GM21515 (cell line): Measurements from ENCODE around the gene ADGRG4.
"Not testable (repeated sequence)": the region's sequence is repeated elsewhere in the genome, so short reads cannot be mapped to it uniquely, and the experiment has no call there.

Source experiments
- ATAC-seq: cut with Tn5 transposase; IDR thresholded peaks from one replicate; pipeline ENCODE4 v1.9.1; 2021; ENCODE audit not compliant: unreplicated experiment

Gene ADGRG4

DNA sequence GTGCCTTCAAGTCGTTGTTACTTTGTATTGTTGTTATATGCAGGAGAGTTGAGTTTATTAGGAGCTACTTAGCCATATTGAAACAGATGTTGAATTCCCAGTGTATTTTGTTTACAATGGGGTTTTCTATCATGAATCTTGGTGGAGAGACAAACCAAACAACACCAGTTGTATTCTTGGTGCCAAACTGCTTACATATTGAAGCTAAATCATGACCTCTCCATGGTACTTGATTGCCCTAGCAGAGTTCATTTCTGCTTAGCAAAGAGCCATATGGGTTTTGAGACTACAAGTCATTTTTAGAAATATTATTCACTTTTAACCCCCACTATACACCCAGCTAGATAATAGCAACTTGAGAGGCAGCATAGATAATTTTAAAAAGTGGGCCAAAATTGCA lies 85.4 kb downstream of the ADGRG4 start:
- no peak for ATAC-seq

DNA sequence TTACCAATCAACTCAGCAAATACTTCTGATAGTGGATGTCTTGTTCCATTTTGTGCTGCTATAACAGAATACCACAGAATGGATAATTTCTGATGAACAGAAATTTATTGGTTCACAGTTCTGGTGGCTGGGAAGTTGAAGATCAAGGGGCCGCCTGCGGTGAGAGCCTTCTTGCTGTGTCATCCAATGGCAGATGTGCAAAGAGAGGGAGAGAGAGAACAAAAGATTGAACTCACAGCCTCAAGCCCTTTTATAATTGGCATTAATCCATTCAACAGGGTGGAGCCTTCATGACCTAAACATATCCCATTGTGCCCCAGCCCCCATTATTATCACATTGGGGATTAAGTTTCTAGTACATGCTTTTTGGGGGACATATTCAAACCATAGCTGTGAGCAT lies 86.1 kb downstream of the ADGRG4 start:
- ATAC-seq = no peak

DNA sequence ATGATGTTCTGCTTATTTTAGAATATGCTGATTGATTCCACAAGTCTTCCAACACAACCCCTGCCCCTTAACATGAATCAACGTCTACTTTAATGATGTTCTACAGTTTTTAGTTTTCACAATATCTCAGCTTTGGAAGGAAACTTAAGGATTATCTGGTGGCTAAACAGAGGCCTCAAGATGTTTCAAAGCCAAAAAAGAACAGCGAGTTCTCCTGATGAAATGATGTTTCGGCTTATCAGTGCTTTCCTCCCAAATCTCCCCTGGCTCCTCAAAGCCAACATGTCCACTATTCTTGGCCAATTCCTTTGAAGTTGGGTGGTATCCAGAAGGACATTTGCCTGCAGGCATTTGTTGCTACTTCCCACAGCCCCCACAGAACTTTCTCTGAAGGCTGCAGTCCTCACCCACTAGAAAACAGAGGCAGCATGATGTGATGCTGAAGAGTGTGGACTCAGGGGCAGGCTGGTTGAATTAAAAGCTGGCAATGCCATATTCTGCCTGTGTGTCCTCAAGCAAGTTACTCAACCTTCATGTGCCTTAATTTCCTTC lies 87.3 kb downstream of the ADGRG4 start:
- no peak for ATAC-seq

DNA sequence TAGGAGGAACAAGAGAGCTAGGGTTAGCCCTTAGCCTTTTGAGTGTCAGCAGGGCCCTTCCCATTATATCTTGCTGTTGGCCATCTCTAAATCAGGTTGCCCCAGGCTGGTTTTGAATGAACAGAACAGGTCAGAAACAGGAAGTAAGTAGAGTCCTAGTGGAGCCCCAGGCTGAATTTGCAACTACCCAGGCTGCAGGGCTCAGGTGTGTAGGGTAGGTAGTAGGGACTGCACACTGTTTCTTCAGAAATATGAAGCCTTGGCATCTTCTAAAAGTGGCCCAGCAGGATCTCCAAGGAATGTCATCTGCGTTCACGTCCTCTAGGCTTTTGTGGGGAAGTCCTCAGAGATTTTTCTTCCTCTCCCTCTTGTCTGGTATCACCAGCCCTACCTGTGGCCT lies 90.2 kb downstream of the ADGRG4 start:
- ATAC-seq = no peak

DNA sequence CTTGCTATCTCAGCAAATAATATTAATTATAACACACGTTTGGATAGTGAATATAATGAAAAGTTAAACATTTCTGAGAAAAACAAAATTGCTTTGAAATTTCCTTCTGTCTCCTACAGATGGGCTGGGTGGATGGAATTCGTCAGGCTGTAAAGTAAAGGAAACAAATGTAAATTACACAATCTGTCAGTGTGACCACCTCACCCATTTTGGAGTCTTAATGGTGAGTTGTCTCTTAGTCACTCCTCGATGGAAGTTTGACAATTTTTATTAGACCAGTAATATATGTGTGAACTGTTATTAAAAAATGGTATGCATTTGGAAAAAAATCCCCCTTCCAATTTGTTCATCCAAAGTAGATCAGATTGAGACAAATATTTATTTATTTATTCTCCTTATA lies 94.5 kb downstream of the ADGRG4 start:
- ATAC-seq = no peak

DNA sequence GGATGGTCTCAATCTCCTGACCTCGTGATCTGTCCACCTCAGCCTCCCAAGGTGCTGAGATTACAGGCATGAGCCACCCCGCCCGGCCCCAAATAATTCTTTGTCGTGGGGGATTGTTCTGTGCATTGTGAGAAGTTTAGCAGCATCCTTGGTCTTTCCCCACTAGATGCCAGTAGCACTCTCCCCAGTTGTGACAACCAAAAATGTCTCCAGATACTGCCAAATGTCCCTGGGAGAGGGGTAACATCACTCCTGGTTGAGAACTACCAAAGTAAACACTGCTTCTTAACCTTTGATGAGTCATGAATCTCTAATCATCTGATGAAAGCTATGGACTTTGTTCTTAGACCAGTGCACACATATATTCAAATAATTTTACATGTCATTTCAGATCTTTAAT lies 96.2 kb downstream of the ADGRG4 start:
- ATAC-seq = no peak

DNA sequence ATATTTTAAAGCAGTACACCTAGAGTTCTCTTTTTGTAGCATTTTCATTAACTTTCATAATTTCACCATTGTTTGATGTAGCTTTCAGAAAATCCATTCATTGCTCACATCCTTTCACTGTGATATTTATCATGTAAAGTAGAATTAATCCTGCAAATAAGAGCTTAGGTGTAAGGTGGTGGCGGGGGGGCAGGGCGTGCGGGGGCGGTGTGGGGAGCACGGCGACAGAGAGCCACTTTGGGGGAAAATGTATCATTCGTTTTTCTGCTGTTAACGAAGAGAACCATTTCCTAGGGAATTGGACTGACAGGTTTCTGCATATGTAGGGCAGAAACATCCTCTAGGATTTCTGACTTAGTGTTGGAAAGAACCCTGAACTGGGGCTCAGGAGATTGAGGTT lies 104.4 kb downstream of the ADGRG4 start:
- ATAC-seq = no peak

DNA sequence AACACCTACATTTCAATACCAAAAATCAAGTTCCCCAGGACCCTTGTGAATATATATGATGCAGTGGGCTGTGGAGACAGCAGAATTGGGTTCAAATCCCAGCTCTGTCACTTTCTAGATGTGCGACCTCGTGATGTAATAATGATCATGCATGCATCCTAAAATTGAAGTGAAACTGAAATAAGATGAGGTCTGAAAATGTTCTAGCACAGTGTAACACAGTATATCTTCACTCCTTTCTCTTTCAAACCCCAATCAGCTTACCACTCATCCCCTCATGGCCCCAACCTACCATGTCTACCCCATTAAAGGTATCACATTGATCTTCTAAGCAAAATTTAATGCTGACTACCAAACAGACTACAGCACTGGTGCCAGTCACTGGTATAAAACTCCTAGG lies 117.0 kb downstream of the ADGRG4 start:
- no peak for ATAC-seq

DNA sequence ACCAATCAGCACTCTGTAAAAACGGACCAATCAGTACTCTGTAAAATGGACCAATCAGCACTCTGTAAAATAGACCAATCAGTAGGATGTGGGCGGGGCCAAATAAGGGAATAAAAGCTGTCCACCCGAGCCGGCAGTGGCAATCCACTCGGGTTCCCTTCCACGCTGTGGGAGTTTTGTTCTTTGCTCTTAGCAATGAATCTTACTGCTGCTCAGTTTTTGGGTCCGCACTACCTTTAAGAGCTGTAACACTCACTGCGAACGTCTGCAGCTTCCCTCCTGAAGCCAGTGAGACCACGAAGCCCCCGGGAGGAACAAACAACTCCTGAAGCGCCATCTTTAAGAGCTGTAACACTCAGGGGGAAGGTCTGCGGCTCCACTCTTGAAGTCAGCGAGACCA lies 120.6 kb downstream of the ADGRG4 start:
- ATAC-seq = no peak

DNA sequence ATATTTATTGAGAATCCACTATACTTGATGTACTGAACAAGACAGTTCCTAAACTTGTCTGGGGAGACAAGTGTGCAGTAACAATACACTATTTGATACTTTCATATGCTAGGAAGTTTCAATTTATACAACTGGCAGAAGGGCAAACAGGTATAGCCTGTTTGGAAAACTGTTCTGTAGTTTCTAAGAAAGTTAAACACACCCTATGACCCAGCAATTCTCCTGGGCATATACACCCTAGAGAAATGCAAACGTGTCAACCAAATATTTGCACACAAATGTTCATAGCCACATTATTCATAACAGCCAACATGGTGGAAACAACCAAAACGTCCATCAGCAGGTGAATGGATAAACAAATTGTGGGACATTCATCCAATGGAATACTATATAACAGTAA lies 123.0 kb downstream of the ADGRG4 start:
- no peak for ATAC-seq

DNA sequence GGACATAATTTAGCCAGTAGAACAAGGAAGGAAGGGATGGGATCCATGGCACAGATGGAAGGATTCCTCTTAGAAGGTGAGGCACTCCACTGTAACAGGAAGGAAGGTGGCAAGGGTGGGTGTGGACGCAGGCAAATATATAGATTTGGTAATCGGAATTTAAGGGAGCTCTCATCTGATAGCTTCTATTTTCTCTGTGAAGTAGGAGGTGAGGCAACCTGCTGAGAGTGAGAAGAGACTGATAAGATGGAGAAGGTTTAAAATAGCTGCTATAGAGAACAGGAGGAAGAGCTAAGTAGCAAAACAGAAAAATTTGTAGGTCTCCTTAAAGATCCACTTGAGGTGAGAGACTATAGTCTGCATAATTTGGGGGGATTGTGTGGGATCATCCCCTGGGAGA lies 125.2 kb downstream of the ADGRG4 start:
- ATAC-seq = no peak

DNA sequence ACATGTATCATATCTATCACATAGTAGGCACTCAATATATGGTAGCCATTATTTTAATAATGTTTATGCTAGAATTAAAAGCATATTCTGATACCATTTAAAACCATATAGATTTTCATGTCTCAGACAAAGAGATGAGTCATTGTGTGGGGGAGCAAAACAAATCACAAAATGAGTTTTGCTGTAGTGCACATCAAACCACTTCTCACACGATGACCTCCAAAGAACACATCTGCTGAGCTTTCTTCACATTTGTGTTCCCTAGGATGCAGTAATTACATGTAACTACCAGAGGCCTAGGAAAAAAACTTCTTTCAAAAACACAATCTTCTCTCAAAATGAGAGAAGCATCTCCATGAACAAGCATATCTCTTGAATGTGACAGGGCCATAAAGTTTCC lies 130.9 kb downstream of the ADGRG4 start:
- no peak for ATAC-seq

DNA sequence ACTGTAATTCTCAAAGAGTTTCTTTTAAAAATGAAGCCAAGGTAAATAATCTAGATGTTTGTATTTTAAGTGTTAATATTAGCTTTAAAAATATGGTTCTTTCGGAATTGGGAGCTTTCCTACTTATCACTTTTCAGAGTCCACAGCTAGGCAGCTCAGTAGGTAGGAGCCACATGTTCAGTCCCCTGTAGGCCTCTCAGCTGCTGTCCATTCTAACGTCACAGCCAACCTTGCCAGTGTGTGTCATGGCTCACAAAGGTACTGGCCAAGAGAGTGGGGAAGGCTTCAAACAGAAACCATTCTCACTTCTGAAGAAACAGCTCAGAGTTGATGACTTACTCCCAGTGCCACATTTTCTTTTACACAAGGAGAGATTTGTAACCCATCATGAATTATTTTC lies 137.0 kb downstream of the ADGRG4 start:
- ATAC-seq = no peak

DNA sequence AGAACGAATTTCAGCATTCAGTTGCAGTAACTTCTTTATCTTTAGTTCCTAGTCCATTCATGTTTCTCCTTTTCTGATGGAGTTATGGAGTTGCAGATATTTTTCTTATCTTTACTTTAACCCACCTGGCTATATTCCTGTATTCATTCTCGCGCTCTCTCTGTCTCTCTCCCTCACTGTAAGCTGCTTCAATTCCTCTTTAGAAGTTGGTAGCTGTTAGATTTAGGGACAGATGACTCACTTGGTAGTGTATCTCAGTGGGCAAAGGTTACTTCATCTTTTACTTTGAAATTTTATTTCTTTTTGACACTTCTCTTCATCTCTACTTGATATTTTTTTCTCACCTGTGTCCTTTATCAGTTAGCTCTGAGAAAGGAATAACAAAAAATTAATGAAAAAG lies 137.4 kb downstream of the ADGRG4 start:
- no peak for ATAC-seq

DNA sequence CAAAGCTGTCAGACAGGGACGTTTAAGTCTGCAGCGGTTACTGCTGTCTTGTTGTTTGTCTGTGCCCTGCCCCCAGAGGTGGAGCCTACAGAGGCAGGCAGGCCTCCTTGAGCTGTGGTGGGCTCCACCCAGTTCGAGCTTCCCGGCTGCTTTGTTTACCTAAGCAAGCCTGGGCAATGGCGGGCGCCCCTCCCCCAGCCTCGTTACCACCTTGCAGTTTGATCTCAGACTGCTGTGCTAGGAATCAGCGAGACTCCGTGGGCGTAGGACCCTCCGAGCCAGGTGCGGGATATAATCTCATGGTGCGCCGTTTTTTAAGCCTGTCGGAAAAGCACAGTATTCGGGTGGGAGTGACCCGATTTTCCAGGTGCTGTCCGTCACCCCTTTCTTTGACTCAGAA lies 144.9 kb downstream of the ADGRG4 start:
- not testable (repeated sequence) for ATAC-seq

DNA sequence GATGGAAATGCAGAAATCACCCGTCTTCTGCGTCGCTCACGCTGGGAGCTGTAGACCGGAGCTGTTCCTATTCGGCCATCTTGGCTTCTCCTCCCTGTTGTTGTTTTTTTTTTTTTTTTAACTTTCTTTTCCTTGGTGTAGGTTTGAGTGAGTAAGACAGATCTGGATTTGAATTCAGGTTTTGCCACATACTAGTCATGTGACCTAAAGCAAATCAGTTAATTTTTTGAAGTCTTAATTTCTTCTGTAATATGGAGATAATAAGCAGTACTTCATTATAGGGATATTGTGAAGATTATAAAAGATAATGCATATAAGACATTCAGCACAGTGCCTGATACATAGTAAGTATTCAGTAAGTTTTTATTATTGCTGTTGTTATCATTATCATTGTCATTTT lies 145.4 kb downstream of the ADGRG4 start:
- ATAC-seq = no peak

DNA sequence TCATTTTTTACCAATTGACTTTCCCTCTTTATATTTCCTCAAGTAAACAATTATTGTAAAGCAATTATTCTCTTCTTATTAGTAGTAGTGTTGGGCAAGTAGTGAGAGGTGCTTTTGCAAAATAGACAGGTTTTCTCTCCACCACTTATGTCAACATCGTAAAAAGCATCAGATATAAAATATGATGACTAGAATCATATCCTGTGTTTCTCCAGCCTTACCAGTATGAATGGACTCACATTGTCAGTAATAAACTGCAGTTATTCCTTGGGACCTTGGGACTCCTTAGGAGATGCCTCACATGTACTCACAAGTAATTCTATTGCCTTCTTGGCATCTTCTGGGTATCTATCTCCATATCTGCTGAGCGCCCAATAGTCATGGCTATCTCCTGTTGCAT lies 146.5 kb downstream of the ADGRG4 start:
- ATAC-seq = no peak

DNA sequence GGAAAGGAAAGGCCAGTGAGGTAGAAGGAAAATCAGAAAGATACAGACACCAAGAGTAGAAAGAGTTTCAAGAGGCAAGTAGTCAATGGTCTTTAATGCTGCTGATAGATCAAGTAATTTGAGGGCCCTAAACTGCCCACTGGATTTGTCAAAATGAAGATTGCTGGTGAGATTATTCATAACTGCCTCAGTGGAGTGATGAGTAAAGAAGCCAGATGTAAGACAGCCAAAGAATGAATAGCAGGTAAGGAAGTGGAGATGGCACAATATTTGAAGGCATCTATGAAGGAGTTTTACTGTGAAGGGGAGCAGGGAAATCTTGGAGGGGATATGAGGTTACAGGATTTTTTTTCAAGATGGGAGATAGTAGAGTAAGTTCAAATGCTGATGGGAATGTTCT lies 147.2 kb downstream of the ADGRG4 start:
- ATAC-seq = no peak

DNA sequence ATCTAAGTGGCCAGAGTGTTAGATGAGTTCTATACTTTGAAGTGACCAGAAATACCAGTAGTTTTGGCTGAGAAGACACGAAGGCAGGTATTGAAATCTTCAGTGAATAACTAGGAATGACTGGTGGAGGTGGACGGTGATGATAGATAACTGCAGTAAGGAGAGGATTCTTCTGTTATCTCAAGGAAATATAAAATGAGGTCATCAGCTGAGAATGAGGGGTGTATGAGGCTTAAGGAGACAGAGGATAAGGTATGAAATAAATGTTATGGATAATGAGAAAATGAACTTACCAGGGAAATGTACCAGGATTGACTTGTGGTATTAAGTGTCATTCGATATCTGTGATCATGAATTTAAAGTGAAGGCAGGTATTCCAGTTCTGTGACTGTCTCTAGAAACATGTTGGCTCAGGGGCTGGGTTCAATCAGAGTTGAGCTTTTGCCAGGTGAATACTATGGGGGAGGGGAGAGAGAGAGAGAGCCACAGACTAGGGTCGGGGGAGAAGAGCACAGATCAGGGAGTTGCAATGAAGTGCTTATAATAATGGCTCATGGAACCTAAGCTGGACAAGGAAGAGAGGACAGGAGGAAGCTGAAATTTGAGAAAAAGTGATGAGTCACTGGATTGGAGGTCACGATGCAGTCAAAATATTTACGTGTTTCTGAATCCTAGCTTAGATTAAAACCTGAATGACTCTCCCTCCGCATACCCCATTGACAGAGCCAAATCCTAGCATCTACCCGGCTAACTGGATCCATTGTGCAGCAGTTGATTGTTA lies 149.5 kb downstream of the ADGRG4 start:
- no peak for ATAC-seq

DNA sequence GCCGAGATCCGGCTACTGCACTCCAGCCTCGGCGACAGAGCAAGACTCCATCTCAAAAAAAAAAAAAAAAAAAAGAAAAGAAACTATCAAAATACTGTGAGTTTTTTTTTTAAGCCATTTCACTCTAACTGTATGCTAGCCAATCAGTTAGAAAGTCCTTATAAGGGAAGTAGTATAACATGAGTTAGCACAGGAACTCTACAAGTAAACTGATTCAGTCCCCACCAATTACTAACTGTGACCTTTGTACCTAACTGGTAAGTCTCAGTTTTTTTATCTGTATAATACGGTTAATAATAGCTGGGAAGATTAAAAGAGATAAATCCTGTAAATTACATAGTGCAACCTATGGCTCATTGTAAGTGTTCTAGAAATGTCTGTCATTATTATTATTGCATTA lies 151.9 kb downstream of the ADGRG4 start:
- no peak for ATAC-seq

DNA sequence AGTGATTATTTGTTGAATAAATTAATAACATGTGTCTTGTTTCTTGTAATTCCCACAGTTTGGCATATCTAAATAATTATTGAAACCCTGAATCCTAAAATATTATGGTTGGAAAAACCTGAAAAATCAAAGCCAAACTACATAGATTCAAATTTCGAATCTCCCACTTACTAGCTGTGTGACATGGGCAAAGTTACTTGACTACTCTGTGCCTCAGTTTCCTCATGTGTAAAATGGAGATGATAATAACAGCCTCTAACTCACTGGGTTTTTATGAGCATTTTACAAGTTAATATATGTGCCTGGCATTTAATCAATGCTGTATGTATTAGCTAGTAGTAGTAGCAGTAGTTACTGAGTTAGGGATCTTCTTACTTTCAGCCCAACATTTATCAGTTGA lies 152.4 kb downstream of the ADGRG4 start:
- no peak for ATAC-seq

DNA sequence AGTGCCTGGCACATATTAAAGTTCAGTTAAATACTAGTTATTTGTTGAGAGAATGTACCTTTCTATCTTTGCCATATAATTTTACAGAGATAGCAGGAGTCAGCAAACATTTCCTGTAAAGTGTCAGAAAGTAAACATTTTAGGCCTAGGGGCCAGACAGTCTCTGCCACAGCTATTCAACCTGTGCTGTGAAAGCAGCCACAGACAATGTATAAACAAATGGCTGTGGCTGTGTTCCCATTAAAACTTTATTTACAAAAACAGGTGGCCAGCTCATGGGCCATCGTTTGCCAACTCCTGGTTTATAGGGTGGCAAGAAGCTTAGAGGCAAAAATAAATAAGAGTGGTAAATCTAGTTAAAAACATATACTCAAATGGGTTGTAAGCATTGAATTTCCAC lies 153.0 kb downstream of the ADGRG4 start:
- ATAC-seq = no peak

DNA sequence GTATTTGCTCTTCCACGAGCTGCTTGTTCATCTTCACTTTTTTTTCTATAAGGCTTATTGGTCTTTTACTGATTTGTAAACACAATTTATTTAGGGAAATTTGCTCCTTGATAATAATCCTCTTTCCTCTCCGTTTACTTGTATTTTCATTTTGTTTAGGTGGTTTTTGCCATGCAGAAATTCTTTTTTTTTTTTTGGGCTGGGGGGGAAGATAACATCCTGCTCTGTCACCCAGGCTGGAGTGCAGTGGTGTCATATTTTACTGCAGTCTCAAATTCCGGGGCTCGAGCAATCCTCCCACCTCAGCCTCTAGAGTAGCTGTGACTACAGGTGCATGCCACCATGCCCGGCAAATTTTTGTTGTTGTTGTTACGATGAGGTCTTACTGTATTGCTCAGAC lies 155.4 kb downstream of the ADGRG4 start:
- ATAC-seq = no peak
